ENCODE data around the gene DRGX.

DRGX gene

DNA sequence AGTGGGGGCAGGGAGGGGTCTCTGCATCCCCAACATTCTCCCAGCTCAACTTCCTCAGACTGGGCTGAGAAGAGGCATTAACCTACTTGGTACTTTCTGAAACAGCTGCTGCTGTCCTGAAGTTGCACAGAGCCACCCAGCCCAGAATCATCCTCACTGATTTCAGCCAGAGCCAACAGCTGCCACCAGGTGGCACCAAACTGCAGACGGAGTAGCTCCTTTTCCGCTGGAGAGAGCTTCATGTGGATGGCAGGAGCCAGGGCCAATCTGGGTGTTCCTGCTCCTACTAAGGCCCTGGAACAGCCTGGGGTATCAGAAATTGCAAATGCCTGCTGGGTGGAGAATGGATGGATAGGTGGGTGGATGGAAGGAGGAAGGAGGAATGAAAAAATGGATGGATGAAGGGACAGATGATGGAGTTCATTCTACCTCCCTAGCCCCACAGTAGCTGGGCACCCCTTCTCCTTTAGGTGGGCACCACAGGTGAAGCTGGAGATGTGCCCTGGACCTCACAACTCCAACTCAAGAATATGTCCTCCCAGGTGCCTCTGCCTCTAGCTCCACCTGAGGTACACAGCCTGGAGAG, 11.8 kb upstream of the DRGX start:
- peak; percentile 55 to 70 for DNase-seq

DNA sequence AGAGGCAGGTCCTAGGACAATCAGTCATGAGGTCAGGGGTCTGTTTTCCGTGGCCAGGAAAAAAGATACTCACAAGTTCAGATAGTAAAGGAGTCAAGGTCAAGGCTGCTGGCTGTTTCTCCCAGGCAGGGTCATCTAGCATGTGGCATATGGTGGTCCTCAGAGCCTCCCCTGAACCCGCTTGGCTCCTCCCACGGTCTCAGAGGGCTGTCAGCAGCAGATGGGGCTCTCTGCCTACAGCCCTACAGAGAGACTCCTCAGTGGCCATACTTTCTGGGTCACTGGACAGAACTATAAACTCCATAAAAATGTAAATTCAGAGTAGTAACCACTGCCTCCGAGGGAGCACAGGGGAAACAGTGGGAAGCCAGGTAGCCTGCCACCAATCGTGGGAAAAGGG, 11.3 kb upstream of the DRGX start:
- no peak for DNase-seq

DNA sequence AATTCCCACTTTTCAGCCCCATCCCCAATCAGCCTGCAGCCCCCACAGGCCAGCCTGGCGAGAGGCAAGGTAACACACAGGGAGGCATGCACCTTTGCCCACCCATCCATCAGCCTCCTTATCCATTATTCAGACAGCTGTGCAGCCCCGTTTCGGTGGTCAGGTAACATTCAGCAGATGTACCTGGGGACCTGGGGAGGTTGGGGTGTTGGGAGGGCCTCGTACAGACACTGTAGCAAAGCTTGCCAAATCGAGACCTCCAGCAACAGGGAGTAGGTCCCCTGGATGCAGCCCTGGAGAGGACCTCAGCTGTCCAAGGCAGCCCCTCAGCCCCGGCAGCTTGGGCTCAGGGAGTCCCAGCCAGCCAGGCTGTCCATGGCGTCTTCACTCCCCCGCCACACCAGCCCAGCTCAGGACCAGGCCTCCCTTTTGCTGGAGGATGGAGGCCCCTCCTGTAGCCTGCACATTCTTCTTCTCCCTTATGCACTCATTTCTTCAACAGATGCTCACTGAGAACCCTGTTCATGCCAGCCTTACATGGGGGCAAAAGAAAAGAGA, 8.5 kb upstream of the DRGX start:
- no peak for DNase-seq

DNA sequence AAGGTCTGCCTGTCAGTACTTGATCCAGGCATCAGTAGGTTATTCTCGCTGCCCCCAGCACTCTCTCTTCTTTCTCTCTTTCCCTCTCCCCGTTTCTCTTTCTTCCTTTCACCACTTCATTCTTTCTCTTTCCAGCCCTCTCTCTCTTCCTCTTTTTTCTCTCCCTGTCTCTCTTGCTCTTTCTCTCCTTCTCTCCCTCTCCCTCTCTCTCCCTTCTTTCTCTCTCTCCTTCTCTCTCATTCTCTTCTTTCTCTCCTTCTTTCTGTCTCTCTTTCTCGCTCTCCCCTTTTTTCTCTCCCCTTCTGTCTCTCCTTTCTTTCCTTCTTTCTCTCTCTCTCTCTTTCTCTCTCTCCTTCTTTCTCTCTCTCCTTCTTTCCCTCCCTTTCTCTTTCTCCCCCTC, 7.5 kb upstream of the DRGX start:
- no peak for DNase-seq

DNA sequence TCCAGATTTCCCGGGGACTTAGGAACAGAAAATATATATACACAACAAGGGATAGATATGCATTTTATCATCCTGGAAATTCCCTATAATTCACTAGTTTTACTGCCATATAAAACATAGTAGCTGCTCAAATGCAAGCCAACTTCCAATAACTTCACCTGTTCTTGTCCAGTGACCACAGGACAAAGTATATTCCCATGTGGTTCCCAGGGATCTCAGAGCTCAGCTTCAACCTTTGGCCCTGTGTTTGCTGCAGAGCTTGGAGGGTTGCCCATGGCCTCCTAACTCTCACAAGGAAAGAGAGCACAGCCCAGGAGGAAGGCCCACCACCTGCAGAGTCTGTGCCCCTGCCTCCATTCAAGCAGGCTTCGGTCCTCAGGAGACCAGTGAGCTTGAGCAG, 4.5 kb upstream of the DRGX start:
- DNase-seq: no peak

DNA sequence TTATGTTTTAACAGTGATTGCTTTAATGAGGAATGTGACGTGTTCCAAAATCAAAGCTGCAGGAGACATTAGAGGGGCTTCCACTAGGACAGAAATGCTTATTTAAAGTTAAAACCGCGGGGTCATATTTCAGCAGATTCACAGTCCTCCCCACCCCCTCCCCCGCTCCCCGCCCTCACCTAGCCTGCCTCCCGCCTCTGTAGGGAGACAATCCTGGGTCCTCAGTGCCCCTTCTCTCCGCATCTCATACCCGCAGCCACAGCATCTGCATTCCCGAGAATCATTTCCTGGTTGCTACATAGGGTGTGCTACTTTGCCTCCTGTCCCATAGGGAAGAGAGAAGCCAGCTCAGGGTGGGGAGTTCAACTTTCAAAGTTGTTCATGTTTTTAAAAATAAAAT, 3.1 kb upstream of the DRGX start:
- DNase-seq: no peak

DNA sequence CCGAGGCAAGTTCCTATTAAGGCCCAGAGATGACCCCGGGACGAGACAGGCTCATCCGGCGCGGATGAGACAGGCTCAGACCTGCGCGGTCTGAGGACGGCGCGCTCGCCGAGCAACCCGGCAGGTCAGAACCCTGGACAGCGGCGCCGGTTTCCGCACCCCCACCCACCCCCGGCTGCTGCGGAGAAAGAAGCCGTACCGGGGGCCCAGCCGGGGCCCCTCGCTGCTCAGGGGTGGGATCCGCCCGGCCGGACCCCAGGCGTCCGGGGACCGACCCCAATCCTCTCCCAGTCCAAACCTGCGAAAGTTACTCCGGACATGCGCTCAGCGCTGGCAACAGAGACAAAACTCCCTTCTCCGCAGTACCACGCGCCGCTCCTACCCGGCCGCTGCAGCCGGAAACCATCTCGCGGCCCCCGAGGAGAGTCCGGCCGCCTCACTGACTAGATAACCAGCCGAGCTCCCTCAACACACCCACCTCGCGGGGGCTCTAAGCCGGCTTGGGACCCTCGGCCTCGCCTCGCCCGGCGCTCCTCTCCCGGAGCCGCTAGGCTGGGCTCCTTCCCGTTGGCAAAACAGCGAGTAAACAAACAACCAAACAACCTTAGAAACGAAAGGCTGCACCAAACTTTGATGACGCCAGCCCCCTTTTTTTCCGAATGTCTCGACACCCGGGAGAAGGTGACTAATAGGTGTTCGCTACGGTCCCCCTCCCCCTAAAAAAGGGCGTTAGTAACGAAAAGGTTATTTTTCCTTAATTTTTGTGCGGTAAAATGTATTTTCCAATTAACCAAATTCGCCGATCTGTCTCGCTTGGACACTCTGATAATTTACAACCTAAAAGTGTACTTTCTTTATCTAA, 2.3 kb upstream of the DRGX start:
- DNase-seq: peak; percentile 29 to 50

DNA sequence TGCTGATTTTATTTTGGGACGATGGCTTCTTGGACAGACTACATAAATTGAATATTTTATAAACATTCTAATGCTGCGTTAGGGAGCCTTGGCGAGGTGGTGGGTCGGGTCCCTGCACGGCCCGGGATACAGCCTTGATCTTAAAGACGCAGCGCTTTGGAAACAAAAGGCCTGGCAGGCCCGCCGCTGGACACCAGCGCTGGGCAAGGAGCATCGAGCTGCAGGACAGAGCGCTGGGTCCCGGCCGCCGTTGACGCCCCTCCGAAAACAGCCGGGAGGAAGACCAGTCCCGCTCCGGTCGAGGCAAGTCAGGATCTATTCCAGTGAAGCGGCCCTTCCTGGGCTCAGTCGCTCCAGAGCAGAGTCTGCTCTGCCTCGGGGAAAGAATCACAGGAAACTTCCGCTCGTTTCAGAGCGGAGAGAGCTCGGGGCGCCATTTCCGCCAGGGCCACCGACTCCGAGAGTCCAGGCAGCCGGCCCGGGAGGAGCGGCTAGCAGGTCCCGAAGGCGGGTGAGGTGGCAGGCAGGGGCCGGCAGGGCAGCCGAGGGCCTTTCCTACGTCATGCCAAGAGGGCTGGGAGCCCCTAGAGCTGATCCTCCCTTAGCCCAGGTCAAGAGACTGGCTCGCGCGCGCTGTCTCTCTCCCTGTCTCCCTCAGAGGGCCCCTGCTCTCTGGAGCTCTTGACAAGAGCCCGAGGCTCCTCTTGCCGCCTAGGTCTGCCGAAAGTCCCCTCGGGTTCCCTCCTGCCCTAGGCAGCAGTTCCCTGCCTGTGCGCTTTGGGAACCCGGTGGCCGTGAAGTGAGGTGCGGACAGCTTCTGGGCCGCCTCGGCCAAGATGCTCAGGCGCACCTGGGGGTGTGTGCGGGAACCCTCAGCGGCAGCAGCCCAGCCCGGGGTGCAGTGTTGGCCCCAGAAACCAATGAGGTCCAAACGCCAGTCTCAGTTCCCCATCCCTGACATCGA, 1.4 kb upstream of the DRGX start:
- no peak for DNase-seq

DNA sequence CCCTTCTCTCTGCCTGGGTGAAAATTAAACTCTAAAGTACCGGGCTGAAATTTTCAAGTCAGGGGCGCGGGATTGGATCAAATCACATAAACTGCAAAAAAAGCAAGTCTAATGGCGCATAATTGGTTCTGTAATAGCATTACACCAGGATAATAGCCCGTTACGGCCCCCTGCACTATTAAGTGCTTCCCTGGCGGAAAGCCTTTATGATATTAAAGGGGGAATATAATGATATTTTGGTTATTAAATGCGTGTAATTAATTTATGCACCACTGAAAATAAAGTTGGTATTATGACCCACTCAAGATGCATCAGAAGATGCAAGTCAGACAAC, 744 bp upstream of the DRGX start:
- DNase-seq: no peak

DNA sequence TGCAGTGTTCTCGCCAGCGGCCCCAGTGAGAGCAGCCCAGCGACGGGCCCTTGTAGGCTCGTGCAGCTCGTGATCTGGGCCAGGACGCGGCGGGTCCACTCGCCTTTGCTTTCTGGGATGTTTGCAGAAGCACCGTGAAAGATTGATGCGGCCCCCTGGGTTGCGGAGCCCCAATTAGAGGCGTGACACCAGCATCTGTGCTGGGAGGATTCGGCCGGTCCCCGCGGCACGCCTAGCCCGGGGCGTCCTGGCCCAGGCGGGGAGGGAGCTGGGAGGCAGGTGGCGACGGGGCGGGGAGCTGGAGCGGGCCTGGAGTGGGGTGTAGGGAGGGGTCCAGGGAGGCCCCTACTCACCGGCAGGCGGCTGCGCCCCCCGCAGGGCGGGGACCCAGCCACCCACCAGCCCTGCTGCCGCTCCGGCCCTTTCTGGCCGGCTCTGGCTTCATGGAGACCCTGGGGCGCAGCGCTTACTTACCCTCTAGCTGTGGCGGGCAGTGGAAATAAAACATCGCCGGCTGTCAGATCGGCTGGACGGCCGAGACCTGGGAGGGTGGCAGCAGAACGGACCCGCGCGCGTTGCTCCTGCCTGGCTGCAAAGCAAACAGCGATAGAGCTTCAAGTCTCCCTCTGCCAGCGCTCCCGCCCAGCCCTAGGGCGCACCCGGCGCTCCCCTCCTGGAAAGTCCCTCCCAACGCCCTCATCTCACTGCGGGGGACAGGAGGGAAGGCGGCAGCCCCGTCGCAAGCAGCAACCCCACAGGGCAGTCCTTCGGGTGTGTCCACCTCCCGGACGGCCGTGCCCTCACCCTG, 752 bp downstream of the DRGX start:
- no peak for DNase-seq

DNA sequence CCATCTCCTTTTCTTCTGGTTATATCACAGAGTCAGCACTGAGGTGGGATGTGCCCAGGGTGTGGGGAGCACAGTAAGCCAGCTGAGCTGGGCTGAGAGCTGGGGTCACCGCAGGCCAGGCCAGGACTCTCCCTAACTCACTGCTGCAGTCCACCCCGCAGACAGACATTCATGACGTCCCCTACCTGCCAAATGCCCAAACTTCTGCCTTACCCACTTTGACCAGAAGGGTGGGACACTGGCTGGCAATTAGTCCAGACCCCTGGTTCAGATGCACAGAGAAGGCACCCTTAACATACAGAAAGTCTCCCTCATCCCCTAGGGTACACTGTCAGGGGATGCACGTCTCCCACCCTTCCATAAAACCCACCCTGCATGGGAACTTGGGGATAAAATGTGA, 2.1 kb downstream of the DRGX start:
- DNase-seq: no peak

DNA sequence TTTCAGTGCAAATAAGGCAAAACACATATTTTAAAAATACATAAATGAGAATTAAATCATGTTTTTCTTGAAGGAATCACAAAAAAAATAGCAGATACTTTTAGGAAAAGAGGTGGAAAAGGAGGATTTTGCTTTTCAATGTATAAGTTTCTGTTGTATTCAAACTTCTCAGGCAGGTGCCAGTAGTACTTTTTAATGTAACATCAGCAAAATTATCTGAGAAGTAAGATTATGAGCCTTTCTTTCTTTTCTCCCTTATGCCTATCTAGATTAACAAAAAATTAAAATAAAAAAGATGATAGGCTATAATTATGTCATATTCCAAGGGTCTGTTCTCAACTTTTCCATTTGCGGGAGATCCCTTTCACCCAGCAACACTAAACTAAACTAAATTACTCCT, 2.6 kb downstream of the DRGX start:
- DNase-seq: no peak

DNA sequence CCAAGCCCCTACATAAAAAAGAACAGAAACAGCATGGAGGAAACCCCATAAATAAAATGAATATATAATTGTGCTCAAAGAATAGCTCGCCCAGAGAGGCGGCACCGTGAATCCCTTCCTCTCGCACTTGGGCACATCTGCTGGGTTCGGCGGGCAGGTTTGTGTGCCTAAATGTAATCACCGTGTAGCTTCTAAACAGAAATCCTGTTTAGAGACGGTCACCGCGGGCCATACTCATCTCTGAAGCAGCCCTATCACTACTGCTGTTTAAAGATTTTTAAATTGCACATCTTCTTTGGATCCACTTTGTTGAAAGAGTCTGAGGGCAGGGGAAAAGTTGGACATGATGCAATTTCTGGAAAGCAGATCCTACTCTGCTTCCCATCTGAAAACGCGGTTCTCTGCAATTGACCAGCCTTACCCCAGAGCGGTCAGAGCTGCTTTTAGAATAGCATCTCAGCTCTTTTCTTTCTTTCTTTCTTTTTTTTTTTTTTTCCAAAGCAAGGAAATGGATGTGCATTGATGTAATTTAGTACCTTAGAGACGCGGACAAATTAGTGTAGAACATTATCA, 6.4 kb downstream of the DRGX start:
- no peak for DNase-seq

DNA sequence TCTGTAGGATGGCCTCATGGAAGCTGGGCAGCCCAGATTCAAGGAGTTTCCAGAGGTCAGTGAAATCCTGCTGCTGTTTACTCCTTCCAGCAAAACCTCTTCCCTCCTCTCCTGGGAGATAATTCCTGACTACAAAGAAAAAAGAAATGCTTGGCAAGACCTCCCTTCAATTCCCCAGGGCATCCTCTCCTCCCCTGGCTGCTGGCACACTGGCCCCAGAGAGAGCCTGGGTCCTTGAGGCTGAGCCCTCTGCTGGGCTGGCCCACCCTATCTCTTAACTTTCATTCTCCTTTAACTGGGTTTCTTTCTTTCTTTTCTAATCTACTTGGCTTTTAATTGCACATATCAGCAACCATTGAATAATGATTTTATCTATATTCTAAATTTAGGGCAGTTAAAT, 7.7 kb downstream of the DRGX start:
- no peak for DNase-seq

DNA sequence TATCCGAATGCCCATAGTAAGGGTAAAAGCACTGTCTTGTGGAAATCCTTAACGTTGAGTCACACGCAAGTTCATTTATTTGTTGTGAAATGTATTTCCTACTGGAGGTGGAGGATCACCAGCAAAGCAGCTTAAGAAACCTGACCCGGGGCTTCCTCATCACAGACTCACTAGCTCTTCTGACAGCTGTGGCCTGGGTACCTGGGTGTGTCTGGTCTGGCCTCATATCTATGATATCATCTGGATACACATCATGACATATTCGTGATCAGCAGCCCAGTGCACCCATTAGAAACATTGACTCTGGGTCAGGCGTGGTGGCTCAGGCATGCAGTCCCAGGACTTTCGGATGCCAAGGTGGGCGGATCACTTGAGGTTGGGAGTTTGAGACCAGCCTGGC, 8.8 kb downstream of the DRGX start:
- DNase-seq: no peak

DNA sequence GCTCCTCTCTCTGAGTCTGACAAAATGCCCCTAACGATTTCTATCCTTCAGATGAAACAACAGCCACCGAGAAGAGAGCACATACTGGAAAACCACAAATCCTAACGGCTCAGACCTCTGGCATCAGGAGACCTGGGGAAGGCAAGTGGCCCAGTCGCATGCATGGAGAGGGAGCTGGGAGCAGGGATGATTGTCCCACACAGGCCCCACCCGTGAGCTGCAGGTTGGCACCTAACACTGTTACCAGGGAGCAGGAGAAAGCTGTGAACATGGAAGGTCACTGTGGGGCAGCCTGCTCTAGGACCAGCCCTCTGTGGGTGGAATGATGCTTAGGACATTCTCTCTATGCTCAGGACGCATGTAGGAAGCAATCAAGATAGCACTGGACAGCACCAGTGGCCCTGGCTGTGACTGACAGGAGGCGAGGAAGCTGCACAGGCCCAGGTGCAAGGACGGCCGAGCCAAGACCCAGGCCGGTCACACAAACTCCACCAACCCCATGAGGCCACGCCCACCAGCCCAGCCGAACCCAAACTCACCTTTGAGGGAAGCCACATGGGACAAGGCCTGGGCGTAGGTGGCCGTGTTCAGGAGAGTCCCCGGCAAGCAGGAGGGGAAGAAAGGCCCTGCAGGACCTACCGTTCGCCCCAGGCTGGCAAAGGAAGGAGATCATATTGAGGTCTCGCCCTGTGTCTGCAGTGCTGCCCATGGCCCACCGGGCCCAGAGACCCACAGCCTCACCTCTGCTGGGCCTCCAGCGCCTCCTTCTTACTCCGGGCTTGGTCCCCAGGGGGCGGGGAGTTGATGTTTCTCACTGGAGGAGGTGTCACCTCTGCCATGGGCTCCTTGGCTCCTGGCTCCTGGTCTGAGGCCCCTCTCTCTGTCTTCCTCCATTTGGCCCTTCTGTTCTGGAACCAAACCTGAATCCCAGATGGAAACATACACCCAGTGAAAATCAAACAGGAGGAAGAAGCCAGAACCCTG, 9.7 kb downstream of the DRGX start:
- DNase-seq: no peak

DNA sequence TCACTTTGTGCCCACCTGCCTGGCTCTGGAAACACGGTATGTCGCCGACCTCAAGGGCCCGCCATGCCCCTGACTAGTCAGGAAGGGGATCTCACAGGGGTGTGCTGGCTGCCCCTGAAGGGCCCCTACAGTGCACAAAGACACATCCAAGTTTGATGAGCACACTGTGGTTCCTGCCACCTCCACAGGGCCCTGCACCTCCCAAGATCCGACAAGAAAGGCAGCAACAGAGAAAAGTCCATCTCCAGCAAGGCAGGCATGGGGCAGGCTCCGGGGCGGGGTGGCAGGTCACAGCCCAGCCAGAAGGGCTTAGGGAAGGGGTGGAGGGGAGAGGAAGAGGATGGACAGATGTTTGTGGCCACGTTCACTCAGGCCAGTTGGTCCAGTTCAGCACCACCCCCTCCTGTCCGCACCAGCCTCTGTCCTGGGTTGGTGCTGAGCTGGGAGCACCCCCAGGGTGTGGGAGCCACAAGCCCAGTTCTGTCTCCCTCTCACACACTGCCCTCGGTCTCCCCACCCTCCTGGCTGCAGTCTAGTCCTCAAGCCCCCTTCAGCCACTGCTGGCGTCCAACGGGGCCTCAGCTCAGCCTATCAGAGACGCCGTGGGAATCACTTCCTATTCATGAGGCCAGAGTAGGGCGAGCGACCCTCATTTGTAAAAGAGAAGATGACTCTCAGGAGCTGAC, 11.5 kb downstream of the DRGX start:
- DNase-seq: no peak

DNA sequence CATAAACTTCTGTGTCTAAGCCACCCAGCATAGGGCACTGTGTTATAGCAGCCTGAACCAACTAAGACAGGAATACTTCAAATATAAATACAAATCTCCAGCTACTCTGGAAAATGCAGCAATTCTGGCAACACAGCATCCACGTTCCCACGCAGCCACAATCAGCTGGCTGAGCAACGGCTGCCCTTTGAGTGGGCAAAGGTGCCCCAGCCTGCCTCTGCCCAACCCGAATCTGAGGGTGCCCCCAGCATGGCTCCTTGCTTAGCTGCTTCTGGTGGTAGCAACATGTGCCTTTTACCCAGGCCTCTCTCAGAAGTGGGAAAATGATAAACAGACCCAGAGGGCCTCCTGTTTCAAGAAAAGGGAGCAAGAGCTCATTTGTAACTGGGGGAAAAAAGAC, 12.0 kb downstream of the DRGX start:
- DNase-seq: no peak

DNA sequence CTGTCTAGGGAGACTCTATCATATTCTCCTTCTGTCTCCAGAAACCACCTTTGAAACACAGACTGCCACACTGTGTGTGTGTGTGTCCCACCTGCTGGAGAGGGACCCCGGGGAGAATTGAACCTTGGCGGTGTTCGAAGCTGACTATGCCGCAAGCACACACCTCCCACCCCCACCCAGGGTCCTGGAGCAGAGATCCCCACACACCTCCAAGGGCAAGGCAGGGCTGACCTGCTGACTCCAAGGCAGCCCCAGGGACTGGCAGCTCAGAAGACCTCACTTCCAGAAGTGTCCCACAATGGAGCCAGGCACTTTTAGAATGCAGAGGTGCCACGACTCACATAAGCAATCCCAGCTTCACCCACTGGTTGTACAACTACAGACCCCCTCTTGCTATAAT, 13.1 kb downstream of the DRGX start:
- DNase-seq: no peak

DNA sequence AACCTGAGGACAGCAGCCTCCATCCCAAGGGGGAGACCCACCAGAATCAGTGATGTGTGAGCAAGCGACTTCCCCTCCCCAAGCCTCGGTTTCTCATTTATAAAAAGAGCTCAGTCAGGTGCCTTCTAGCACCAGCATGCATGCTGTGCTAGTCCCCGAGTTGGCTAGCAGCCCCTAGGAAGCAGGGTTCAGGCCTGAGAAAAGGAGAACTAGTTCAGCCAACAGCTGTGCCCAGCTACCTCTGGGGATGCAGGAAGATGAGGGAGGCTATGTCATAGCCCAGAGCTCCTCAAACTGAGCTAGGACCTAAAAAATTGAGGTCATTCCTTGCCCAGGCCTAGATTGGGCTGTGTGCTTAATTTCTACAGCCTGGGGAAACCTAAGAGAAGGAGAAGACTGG, 13.7 kb downstream of the DRGX start:
- no peak for DNase-seq

Data from CD4-positive, alpha-beta T cell treated with Interferon alpha-2 for 1 hour (primary cell).